ENCODE data around the gene ITPA.
A peak's percentile ranks its signal among the peaks of the same experiment; 100 is the strongest.
"Not testable (repeated sequence)": the region's sequence is repeated elsewhere in the genome, so short reads cannot be mapped to it uniquely, and the experiment has no call there.

ITPA gene

DNA sequence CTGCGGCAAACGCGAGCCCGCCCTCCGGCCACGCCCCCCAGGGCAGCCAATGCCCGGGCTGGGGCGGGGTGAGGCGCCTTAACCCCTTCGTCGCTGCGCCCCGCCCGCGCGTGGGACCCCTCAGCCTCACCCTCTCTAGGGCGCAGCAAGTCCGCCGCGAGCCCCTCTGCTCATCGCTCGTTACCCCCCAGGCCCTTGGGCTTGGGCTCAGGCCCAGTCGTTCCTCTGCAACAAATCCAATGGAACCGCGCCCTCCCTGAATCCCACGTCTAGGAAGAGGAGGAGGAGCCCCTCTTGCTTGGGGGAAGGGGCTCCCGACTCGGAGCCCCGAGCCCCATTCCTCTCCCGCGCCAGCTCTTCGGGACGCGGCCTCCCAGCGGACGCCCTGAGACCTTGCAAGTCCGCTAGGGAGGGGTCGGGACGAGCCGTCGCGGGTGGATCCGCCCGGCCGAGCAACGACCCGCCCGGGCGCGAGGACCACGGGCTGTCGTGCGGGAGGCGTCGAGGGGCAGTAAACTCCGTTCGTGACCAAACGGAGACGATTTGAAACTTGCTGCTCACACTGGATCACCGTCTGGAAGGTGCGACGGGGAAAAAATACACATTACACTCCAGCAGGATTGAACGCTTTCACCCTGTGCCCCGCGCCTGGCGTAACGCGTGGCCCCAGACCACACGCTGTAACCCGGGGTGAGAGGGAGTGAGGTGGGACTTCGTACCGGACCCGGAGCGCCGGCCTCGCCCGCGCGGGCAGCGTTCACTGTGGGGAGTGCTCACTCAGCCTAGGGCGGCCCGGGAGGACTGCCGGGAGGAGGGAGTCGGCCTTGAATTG, 35.5 kb upstream of the ITPA start:
- DNase-seq: peak; percentile 96

- no peak for DNase-seq
Measured at GRCh38 chr20:3174442-3175261, 34.6 kb upstream of the ITPA start.

DNA sequence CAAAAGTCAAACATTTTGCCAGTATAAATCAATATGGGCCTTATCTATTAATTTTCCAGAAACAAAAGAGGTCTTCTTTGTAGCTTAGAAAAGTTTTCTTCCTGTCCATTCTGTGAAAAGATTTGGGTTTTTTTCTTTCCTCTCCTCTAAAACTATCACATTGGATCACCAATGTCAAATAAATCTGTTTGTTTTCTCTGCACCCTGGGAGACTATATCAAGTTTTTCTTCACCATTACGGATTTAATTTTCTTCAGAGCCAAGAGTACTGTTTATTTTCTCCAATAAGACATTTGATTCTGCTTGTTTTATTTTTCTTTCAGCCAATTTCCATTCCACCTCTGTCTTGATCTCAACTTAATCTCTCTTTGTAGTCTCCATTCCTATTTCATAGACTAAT, 34.0 kb upstream of the ITPA start:
- DNase-seq: no peak

- DNase-seq: no peak
Measured at GRCh38 chr20:3177746-3178485, 31.4 kb upstream of the ITPA start.

DNA sequence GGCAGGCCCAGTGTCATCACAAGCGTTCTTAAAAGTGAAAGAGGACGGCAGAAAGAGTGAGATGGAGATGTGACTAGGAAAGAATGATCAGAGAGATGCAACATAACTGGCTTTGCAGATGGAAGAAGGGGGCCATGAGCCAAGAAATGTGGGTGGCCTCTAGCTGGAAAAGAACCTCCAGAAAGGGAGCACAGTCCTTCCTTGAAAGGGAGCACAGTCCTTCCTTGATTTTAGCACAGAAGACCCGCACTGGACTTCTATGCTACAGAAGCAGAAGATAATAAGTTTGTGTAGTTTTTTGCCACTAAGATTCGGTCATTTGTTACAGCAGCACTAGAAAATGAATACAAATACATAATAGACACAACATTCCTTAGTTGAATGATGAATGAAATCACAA, 29.0 kb upstream of the ITPA start:
- DNase-seq: no peak

- DNase-seq: no peak
Measured at GRCh38 chr20:3181270-3181669, 28.0 kb upstream of the ITPA start.

DNA sequence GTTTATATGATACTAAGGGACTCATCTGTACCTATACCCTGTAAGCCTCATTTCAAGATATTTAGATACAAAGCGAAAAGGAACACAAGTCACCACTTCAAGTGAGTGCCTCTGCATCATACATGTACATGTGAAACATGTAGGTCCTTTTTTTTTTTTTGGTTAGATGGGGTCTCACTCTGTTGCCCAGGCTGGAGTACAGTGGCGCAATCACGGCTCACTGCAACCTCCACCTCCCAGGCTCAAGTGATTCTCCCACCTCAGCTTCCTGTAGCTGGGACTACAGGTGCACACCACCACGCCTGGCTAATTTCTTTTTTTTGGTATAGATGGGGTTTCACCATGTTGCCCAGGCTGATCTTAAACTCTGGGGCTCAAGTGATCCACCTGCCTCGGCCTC, 26.9 kb upstream of the ITPA start:
- not testable (repeated sequence) for DNase-seq

GRCh38 chr20:3183896-3184612, 25.2 kb upstream of the ITPA start:
- no peak for DNase-seq

DNA sequence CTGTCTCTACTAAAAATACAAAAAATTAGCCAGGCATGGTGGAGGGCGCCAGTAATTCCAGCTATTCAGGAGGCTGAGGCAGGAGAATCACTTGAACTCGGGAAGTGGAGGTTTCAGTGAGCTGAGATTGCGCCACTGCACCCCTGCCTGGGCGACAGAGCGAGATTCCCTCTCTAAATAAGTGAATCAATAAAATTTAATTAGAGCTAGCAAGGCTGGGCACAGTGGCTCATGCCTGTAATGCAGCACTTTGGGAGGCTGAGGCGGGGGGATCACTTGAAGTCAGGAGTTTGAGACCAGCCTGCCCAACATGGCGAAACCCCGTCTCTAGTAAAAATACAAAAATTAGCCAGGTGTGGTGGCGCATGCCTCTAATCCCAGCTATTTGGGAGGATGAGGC, 21.4 kb upstream of the ITPA start:
- DNase-seq: not testable (repeated sequence)

DNA sequence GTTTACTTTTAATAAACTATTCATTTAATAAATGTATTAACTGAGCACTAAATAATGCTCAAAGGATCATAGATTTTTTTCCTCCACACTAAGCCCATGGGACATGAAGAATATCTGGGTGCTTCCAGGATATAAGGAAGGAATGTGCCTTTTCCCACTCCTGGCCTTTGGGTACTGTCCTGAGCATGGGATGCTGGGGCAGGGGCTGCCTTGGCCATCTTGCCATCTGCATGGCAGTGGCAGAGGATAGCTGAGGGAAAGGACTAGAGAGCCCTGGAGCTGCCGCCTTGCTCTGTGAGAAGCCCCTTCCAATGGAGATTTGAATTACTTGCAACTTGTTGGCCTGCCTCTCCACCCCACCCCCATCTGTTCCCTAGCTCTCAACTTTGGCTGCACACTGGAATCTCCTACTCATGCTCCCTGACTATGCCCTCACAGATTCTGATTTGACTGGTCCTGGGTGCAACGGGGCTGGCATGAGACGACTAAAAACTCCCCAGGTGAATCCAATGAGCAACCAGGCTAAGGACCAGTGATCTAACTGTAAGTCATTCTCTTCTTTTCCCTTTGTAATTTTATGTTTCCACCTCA, 20.4 kb upstream of the ITPA start:
- DNase-seq: no peak

DNA sequence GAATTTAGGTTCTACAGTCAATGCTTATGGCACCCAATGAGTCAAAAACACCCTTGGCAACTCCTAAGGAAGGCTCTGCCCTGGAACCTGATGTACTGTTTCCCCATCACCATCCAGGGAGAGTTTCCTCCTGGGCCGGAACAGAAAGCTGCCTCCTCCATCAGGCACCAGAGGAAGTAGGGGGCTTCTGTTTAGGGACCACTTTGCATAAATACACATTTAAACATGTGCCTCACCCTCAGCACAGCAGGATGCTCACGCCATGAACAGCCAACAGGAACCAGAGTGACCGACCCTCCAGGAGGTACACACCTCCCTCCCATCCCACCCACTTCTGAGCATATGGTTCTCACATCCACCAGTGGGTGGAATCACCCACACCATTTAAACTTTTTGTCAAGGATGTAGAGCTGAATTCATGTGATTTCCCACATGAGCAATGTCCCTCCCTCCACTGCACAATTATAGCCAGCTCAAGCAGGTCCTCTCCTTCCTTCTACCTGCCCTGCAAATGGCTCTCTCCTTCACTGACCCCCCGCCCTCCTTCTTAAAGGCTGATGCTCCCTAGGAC, 19.7 kb upstream of the ITPA start:
- no peak for DNase-seq

DNA sequence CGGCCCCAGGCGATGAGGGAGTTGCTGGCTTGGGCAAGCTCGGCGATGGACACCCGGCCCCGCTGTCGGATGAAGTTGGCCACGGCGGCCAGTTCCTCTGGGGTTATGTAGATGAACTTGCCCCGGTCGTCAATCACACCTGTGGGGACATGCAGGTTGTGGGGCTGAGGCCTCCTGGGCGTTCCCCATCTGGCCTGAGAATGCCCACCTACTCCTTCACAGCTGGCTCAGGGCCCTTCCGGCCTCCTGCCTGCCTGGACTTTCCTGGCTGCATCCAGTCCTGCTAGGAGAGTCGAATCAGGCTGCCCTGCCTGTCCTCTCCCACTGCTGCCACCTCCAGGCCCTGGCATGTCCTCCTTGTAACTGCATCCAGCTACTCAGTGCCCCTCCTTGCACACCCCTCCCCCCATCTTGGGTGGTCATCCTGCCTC, 18.6 kb upstream of the ITPA start:
- no peak for DNase-seq

DNA sequence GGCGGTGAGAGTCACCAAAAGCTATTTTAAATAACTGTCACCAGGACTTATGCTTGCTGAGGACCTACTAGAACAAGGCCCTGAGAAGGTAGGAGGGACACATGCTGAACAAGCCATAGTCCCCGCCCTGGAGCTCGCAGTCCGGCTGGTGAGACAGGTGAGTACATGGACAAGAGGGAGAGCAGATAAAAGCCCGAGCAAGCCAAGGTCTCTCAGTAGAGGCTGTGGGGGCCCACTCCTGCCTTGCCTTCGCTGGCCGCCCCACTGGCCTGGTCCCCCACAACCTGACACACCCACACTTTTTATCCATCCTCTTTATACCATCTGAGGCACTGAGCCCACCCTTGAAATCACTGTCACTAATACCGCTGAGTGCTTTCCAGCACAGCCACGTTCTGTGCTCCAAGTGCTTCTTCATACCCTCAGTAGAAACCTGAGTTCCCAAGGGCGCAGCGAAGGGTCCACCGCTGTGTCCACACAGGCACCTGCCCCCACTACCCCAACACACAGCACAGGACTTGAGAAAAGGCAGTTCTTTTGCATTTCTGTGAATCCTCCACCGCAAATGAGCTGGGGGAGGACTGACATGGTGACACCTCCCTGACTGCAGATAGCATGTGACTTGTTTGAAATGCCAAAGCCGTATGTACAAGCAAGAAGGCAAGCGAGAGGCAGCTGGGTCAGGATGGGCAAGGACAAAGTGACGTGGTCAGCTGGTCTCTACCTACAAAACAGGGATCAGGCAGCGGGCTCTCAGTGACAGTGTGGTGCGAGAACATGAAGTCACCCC, 16.9 kb upstream of the ITPA start:
- DNase-seq: no peak

GRCh38 chr20:3193806-3194616, 15.3 kb upstream of the ITPA start:
- DNase-seq: no peak

DNA sequence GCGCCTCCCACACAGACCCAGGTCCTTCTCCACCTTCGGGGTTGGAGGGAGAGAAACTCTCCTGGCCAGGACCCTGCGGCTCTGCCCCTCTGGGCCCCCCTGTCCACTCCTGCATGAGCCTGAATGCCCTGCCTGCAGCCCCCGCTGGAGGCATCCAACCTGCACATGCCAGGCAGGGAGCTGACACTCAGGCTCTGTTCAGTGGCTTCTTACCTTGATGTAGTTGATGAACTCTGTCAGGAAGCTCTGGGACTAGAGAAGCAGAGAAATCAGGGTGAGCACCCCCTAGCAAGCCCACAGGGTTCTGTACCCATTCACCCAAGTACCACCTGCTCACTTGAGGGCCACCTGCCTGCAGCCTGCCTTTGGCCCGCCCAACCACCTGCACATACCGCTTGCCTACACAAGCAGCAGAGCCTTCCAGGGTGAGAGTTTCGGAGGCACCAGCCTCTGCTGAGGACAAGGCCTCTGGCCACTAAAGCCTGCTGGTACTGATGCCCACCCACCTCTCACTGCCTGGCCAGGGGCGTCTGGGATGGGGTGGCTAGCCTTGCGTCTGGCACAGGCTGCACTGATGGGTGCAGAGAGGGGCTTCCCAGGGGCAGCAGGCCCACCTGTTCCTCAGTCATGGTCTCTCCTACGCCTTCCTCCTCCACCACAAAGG, 14.5 kb upstream of the ITPA start:
- no peak for DNase-seq

- no peak for DNase-seq
Measured at GRCh38 chr20:3195590-3196237, 13.6 kb upstream of the ITPA start.

DNA sequence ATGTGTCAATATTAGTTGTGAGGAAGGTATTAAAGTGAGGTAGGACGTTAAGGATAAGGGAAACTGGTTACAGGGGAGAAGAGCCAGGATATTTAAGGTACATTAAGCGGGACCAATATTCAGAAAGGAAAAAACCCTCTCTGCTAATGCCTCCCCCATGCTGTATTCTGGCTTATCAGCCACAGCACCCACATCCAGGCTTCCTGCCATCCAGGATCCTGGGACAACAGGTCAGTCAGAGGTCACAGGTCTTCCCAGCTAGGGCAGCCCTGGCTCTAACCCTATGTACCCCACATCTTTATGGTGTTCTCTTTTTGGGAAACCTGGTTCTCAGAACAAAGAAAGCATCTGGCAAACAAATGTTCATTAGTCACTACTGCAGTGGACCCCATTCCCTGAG, 10.1 kb upstream of the ITPA start:
- DNase-seq: no peak

- DNase-seq: no peak
Measured at GRCh38 chr20:3199976-3200755, 9.1 kb upstream of the ITPA start.

Data from activated naive CD4-positive, alpha-beta T cell treated with anti-CD3 and anti-CD28 coated beads, Interleukin-2, amount 50 U/mL, for 16 hours (primary cell).